C4-2B (cell line): Measurements from ENCODE around the gene PLCZ1.
"Not testable (repeated sequence)": the region's sequence is repeated elsewhere in the genome, so short reads cannot be mapped to it uniquely, and the experiment has no call there.

Experiments
- H3K27ac ChIP-seq: fragments of 450-650 bp; 2 replicates; pipeline ENCODE4 v1.5.1; 2017
- CTCF ChIP-seq: fragments of 450-650 bp; conservative IDR thresholded peaks from 2 replicates; pipeline ENCODE4 v1.5.1; 2017; ENCODE audit warnings: mild to moderate bottlenecking
- ZFX ChIP-seq: fragments of 450-650 bp; IDR thresholded peaks from 2 replicates; pipeline ENCODE4 v1.6.1; 2017

PLCZ1 gene

GRCh38 chr12:18737819-18738218 is at the start of gene PLCZ1, which contains the start of gene CAPZA3:
PLCZ1 (minus strand) TSS chr12:18738012; CDS start chr12:18737371, 641 bp downstream.
CAPZA3 (plus strand) TSS chr12:18738119; CDS start chr12:18738269, 150 bp downstream.
- TF ChIP-seq CTCF (no peak), ZFX (no peak)
- H3K27ac ChIP-seq: no peak within 1 kb of the TSS

- not testable (repeated sequence) for H3K27ac ChIP-seq
Observed at GRCh38 chr12:18785465-18785864, 47.7 kb upstream of the PLCZ1 start.

- TF ChIP-seq CTCF (no peak), ZFX (no peak)
- H3K27ac ChIP-seq: no peak overlapping the region
Observed at GRCh38 chr12:18782827-18783226, 45.0 kb upstream of the PLCZ1 start.

GRCh38 chr12:18766479-18766878 is 28.7 kb upstream of the PLCZ1 start:
- not testable (repeated sequence) for H3K27ac ChIP-seq

GRCh38 chr12:18755341-18755740 is 17.5 kb upstream of the PLCZ1 start:
- no peak for TF ChIP-seq CTCF
- no peak for TF ChIP-seq ZFX
- no peak overlapping the region for H3K27ac ChIP-seq

- no peak overlapping the region for H3K27ac ChIP-seq
- TF ChIP-seq CTCF (no peak), ZFX (no peak)
Observed at GRCh38 chr12:18754124-18754707, 16.4 kb upstream of the PLCZ1 start.

- TF ChIP-seq ZFX: no peak
- TF ChIP-seq CTCF: no peak
- no peak overlapping the region for H3K27ac ChIP-seq
Observed at GRCh38 chr12:18753481-18754123, 15.8 kb upstream of the PLCZ1 start.

- no peak overlapping the region for H3K27ac ChIP-seq
- TF ChIP-seq CTCF: no peak
- TF ChIP-seq ZFX: no peak
Observed at GRCh38 chr12:18752947-18753346, 15.1 kb upstream of the PLCZ1 start.
